ENCODE measurements around the gene OSTC.

The OSTC gene

DNA sequence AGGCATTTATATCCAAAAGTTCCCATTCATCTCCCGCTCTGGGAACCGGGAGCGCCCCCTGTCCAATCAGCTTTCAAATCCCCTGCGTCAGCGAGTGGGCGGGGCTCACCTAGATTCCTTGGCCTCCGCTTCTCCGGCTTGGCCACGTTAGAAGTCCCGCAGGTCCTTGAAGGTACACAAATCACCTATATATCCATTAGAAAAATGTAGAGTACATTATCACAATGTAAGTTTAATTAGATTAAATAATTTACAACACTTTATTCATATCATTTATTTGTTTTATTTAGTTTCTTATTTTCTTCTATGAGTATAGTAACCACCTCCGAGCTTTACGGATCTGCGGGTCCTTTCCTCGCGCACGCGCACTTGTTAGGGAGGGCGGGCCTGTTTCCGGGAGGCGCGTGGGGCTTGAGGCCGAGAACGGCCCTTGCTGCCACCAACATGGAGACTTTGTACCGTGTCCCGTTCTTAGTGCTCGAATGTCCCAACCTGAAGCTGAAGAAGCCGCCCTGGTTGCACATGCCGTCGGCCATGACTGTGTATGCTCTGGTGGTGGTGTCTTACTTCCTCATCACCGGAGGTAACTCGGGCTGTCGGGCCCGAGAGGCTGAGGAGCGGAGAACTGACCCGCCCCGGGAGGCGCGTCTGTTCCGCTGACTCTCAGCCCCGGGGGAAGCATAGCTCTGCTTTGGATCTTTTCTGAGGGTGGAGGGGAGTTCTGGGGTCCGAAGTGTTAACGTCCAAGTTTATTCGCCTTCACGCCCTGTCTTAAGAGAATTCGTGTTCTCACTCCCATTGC, at the start of gene OSTC:
Gene OSTC, plus strand, starts transcription at position 388 of the 802 bp plus-strand sequence. Its CDS starts 57 bp downstream, at position 445.
- peak; percentile 71 for DNase-seq

DNA sequence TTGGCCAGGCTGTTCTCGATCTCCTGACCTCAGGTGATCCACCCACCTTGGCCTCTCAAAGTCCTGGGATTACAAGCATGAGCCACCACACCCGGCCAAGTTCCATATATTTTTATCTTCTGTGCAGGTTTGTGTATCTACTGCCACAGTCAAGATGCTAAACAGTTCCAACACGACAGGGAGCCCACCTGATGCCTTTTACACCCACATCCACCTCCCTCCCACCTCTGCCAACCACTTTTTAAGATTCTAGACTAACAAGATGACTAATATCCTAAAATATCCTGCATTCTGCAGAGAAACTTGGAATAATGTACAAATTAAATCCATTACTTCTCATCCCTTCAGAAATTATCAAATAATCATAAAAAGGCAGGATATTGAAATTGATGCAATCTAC, 49.3 kb upstream of the OSTC start:
- no peak for DNase-seq

DNA sequence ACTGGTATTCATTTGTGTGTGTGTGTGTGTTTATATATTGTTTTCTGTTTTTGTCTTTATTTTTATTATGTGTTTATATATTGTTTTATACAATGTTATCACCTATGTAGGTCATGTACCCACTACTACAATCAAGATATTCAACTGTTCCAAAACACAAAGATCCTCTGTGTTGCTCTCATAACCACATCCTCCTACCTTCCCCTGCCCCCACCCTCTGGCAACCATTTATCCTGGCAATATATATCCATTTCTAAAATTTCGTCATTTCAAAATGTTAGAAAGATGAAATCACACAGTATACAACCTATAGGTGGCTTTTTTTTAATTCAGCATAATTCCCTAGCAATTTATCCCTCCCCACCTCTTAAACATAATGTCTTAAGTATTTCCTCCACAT, 48.9 kb upstream of the OSTC start:
- no peak for DNase-seq

DNA sequence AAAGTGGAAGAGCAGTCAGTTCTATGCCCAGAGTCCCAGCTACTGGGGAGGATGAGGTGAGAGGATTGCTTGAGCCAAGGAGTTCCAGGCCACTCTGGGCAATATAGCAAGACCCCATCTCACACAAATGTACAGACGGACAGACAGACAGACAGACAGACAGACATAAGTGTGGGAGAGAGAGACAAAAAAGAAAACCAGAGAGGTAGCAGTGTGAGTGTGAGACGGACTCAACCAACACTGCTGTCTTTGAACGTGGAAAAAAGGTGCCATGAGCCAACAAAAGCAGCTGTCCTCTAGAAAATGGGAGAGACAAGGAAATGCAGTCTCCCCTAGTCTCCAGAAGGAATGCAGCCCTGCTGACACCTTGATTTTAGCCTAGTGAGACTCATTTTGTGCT, 48.2 kb upstream of the OSTC start:
- no peak for DNase-seq

DNA sequence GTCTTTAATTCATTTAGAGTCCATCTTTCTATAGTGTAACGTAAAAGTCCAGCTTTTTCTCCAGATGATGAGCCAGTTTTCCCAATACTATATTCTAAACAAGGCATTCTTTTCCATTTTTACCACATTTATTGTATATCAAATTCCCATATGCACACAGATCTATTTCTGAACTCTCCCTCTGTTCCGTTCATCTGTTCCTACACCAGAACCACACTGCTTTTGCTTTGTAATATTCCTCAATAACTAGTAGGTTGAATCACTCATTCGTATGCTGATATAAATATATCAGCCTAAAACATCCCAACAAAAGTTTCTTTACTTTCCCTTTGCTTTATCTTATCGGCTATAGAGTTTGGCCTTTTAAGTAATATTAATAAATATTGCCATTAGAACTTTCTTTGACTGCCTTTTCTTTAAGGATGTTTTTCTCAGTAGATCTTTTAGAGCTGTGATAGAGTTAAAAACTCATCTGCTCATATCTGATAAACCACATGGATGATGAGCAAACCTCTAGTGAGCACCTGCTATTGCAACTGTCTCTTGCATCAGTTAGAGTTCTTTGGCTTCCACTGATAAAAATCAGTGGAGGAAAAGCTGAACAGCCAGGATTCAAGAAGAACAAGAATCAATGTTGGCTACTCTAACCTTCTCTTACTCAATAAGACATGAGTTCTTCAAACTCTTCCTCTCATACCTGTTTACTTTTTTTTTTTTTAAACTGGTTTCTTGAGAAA, 43.2 kb upstream of the OSTC start:
- DNase-seq: no peak

DNA sequence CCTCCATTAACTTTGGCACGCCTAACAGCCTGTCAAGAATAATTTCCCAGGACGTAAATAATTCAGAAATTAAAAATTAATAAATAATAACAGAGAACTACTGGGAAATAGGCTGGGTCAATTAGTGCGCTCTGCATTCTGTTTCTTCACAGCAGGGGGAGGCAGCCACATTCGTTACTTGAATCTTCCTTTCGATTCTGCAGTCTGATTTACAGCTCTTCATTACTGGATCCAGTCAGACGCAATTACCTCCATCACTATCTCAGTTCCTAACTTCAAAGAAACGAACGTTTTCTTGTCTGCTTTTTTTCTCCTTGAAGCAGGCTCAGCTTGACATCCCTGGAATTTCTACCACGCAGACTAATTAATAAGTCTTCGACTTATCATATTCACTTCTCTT, 39.0 kb upstream of the OSTC start:
- DNase-seq: no peak

DNA sequence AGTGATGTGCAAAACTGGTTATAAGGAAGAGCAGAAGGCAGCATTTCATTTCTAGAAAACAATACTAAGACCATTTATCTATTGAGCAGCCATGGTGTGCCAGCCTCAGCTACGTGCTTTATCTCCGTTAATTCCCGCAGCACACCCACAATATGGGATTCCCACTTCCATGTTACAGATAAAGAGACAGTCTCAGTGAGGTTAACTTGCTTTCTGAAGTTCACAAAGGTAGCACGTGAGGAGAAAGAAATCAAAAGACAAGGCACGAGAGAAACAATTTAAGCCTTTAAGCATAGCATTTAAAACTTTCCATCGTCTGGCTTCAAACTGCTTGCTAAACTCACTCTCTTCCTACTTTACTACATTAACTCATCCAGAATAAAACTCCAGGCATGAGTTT, 38.0 kb upstream of the OSTC start:
- DNase-seq: no peak

DNA sequence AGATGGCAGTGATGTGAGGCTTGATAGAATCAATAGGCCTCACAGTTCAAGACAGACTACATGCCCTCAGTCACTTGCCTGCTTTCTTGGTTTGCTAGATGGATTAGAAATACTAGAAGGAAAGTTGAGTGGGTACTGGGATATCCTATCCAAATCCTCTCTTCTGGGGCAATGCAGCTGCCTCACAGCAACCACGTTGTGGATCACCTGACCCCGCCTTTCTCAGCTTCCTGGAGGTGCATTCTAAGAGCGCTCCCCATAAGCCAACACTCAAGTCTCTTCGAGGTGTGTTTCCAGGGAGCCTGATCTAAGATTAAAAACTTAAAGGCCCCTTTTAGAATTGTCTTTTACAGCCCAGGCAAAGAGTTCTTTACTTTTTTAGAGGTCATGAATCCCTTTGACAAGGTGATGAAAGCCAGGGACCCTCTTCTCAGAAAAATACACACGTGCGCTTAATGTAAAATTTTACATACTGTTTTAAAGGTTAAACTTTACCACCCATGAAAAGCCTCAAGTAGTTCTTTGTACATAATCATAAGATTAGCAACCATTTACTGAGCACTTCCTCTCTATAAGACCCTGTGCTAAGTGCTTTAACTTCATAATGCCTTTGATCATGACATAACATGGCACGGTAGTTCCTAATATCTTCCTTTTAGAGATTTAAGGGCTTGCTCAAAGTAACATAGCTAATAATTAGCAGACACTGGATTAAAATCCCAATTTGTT, 30.9 kb upstream of the OSTC start:
- DNase-seq: no peak

DNA sequence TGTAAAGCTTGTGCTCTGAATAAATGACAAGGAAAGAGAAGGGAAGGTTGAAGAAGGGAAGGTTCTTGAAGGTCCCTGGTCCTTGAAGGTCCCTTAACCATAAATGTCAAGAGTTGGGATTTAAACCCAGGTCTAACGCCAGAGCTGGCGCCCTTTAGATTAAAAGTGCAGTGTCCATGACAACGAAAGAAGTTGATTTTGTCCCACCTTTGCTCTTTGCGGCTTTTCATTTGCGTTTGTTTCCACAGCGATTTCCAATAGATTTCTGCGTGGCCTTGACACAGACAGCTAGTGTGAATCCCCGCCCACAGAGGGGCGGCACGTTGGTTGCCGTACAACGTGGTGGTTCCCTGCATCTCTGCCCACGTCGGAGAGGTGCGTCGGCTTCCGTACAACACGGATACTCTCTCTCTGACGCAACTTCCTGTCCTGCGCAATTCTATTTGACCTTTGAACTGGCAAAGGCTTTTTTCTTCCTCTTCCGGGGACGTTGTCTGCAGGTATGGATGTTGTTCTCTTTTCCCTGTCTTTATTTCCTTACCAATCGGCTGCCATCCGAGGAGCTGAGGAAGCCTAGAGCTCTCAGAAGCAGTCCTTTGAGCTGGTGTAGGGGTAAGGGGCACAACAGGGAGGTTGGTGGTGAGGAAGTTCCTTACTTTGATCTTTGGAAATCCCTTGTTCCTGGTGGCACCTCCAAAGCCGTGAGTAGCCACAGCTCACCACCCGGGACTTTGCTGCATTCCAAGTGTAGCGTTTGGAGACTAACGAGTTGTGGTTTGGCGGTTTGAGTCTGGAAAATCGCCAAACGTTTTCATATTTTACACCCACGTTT, 30.1 kb upstream of the OSTC start, which contains the start of gene RPL34:
Gene RPL34, plus strand, starts transcription at position 476 of the 832 bp plus-strand sequence. CDS start 1,384 bp downstream, outside the sequence.
- peak; percentile 75 for DNase-seq

DNA sequence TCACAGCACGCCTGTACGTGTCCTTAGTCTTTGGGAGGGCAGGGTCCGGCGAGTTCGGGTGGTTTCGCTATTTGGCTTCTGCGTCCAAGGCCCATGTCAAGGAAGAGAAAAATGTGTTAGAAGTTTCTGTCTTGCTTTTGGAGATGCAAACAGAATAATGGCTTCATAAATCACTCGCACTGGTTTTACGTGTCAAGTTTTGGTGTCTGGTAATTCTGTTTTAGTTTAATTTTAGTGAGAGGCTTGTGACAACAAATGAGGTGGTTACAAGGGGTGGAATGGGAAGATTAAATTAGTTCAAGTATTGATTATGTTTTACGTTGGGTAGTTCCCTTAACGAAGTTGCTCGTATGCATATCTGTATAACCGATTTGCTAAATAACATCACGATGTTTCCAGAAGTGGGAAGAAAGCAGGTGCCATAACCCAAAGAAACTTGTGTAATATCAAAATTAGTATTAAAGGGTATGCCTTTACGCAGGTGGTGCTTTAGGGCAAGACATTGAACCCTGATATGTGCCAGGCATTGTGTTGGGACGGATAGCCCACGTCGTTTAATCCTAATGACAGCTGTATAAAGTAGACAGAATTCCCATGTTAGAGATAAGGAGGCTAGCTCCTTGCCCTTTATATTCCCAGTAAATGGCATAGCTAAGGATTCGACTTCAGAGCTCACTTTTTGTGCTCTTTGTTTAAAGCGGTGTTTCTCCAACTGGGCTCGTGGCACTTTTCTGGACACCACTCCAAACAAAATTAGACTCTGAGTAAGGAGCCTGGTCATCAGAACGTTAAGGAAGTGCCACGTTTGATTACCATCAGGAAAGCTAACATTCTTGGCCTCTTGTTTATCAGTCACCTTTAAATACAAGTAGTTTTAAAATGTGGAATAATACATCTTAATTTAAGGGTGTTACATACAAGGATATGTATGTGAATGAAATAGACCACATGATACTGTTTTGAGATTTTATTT, 29.2 kb upstream of the OSTC start:
- no peak for DNase-seq

DNA sequence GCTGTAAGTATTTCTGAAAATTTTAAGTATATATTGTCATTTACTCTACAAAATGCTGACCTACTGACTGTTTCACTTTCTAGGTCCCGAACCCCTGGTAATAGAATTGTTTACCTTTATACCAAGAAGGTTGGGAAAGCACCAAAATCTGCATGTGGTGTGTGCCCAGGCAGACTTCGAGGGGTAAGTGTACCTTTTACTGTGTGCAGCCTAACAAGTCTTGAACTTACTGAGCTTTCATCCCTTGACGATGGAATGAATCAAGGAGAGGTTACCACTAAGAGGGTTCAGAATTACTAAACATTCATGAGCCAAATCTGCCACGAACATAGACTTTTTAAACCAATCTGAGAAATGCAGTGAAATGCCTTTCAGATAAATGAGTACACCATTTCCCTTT, 28.4 kb upstream of the OSTC start:
- no peak for DNase-seq

DNA sequence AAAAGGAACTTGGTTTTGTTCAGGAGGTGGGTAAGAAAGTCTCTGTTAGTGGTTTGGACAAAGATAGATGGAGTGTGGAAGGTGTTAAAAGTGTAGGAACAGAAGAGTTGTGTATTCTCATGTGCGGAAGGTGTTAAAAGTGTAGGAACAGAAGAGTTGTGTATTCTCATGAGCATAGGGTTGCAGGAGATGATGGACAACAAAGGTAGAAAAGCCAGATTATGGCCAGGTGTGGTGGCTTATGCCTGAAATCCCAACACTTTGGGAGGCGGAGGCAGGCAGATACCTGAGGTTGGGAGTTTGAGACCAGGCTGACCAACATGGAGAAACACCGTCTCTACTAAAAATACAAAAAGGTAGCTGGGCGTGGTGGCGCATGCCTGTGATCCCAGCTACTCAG, 27.6 kb upstream of the OSTC start:
- no peak for DNase-seq

DNA sequence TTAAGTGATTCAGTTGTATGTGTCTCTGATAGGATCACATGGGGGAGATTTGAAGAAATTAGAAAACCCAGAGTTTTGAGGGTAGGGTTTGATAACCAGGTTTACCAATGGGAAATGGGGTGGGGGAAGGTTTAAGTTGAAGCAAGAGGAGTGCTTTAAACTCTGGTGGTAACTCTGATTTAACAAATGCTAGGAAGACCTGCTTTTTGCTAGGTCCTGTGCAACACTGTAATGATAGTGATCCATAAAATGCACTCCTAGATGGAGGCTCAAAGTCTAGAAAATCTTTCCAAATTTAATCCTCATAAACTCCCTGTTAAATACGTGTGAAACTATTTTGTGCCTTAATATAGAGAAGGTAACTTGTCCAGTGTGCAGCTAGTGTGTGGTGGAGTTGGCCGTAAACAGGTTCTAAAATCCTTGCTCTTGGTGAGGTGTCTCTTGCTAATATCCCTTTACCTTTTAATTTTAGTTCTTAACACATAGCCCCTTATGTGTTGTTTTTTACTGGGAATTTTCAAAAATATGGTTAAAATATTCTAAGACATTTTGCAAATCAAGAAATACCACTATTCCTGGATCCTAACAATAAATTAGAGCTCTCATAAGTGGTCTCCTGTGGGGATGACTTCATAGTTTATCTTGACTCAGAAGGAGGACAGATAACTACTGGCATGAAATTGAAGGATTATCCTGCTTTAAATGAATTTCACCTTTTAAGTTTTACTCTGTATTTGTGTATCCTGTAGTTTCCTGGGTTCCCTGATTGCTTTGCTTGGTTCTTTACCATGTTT, 25.9 kb upstream of the OSTC start:
- DNase-seq: no peak

DNA sequence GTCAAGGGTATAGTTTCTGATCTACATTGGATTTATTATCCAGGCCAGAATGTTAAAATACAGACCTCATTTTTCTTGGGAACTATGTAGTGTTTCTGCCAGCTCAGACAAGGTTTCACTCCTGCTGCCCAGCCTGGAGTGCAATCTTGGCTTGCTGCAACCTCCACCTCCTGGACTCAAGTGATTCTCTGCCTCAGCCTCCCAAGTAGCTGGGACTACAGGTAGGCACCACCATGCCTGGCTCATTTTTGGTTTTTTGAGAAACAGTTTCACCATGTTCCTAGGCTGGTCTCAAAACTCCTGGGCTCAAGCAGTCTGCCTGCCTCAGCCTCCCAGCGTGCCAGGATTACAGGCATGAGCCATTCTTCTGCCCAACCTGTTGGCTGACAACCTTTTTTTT, 24.3 kb upstream of the OSTC start:
- DNase-seq: no peak

DNA sequence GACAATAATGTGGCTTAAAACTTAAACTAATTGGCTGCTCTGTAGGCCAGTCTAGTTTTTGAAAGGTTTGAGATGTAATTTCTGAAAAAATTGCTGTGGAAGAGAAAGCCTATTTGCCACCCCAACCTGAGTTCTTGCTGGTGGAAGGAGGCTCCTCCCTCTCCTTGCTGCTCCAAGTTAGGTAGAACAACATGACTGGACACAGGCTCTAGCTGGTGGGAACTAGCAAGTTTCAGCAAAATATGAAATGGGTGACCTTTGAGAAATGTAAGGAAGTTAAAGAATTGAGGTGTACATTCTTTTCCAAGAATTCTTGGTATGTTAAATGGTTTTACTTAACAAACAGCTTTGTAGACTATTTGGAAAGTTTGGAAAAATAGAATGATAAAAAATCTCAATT, 22.0 kb upstream of the OSTC start:
- DNase-seq: no peak

DNA sequence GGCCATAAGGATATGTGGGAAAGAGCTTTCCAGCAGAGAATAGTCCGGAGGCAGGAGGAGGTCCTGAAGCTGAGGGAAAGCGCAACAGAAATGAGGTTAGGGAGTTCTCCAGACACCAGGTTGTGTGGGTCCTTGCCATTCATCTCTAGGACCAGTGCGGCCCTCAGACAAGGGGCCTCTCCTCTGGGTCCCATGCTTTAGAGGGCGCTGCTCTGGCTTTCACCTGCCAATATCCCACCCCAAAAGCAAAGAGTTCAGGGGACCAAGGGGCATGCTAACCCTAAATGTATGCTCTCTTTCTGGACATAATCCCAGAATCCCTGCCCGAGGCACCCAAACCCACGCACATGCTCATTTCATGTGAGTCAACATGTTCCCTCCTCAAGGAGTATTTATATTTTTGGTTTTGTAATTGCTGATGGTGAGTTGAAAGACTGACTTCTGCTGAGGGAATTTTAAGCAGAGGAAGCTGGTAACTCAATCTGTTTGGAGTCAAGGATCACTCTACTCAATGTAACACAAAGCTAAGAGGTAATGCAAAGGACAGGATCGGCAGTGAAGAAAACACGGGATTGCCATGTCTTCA, 15.2 kb upstream of the OSTC start:
- no peak for DNase-seq

DNA sequence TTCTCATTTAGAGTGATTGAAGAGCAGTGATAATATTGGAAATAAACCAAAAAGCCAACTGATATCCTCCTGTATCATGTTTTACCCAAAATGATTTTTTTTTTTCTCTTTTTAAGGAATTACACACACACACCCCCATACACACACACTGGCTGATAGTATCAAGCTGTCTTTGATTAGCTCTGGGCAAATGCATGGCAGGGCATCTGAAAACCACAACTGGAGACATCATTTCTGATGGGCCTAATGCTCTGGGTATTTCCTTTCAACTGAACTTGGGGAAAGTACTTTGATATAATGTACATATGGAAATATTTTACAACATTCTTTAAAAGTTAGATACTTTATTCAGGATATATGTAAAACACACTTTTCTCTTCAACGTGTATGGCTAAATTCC, 14.2 kb upstream of the OSTC start:
- DNase-seq: no peak

DNA sequence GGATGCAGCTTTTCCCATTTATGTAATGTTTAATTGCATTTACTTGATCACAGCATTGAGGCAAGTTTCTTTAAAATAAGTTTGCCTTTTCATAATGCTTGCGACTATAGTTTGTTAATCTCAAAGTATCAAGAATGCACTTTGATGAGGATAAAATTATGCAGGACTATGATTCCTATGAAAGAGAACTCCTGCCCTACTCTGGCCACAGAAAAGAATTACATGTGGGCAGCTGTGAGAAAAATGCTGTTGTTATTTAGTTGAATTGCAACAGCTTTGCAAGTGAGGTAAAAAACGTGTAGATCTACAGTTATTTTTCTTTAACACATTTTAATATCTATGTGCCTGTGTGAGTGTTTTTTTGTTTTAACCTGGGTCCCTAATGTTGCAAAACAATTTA, 12.5 kb upstream of the OSTC start:
- no peak for DNase-seq

DNA sequence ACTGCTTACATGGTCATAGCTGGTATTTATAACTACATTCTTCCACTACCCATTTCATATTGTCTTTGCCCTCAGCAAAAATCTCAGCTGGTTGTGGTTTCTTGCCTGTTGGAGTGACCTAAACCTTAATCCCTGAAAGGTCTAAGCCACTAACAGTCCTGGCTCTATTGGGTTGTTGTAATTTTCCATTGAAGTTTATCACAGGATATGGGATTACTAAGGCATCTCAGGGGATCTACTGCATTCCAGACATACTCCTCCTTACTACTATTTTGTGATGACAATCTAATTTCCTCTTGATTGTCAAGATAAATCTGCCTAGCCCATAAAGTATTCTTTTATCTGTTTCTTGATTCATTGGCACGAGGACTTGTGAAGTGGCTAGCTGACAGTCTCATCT, 6.2 kb upstream of the OSTC start:
- no peak for DNase-seq

DNA sequence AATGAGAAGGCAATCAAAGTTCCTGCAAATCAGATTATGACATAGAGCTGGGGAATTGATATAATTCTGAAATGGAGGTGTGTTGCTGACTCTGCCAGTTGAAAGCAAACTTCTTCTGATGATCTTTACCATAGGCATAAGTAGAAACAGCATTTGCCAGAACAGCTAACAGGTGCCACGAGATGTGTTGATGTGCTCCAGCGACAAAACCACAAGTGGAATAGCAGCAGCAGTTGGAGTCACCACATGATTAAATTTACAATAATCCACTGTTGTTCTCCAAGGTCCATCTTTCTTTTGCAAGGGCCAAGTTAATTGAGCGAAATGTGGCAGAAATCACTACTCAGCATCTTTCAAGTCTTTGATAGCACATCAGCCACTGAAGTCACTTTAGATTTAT, 3.7 kb upstream of the OSTC start:
- no peak for DNase-seq
